Daoy (cell line): ENCODE data around the gene PIAS2. TPM values are rescaled to one million over a fixed set of nuclear protein-coding genes. Genes with fewer than 3 reads are reported as not detected.
A peak's percentile ranks its signal among the peaks of the same experiment; 100 is the strongest.

Source experiments
- DNase-seq: peaks from one replicate; pipeline ENCODE4 v3.0.0-alpha.2; 2015; ENCODE audit warnings: low read depth
- total RNA-seq: library from RNA; depleted of rRNA; stranded (reverse); fragments of >200 nt; shearing (Covaris generic); gene quantifications from 2 replicates; pipeline ENCODE4 v1.2.3, GENCODE V29; 2014; rRNA removed

PIAS2 gene
- total RNA-seq, 1 experiment from 2014 or later: 15.8 TPM

- DNase-seq: no peak
These were observed 152.7 kb downstream of the PIAS2 start for GRCh38 chr18:46764586-46764985.

DNA sequence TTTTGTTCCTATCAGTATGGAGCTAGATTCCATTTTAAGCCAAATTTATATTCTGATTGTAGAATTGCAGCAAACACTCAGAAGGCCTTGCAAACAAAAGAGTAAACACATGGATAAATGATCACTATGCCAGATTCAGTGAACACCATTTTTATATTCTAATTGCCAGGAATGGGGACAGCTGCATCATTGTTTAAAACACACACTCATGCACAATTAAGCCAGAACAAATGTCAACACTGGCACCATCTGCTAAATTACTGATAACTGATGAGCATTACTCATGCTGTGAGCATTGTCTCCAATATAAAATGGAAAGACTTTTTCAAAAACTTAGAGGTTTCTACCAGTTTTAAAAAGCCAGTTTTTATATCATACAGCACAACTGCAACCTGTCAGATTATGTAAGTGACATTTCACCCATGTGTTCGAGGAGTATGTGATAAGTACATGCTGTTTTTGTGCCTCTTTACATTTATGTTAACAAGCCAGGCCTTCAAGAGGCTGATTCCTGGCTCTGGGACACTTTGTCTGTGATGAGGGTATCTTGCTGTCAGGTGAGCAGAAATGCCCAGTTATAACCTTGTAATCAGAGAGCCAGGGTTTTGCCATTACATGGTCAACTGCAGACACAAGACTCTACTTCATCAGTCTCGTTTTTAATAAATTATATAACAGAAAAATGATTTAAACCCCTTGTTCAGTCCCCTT is 156.1 kb downstream of the PIAS2 start:
- no peak for DNase-seq

- no peak for DNase-seq
These were observed 157.4 kb downstream of the PIAS2 start for GRCh38 chr18:46759890-46760289.

DNA sequence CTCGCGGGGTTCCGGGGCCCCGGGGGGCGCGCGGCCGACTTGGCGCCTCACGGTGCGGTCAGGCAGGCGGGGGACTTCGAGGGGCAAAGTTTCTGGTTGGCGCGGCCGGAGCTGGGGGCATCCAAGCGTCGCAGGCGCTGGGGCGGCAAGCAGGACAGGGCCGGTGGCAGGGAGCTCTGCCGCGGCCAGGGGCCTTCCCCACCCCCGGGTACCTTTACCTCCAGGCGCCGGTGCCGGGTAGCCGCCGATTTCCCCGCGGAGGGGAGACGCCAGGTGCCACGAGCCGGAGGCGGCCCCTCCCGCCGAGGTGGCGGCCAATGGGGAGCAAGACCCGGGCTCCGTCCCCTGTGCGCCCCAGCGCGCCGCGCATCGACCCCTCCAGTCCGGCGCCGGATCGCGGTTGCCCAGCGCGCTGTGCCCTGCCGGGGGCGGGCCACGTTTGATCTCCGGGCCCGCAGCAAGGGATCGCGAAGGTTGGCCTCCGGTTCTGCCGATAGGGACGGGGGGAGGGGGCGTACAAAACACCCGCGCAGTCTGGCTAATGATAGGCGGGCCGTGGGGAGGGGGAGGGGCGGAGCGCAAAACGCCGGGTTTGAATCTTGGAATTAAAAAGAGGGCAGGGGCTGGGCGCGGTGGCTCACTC is 160.6 kb downstream of the PIAS2 start, which contains the start of gene ST8SIA5:
ST8SIA5 (minus strand) TSS at position 495 of the 643 bp plus-strand sequence. CDS start 545 bp downstream, outside the sequence.
- peak; percentile 32 for DNase-seq

DNA sequence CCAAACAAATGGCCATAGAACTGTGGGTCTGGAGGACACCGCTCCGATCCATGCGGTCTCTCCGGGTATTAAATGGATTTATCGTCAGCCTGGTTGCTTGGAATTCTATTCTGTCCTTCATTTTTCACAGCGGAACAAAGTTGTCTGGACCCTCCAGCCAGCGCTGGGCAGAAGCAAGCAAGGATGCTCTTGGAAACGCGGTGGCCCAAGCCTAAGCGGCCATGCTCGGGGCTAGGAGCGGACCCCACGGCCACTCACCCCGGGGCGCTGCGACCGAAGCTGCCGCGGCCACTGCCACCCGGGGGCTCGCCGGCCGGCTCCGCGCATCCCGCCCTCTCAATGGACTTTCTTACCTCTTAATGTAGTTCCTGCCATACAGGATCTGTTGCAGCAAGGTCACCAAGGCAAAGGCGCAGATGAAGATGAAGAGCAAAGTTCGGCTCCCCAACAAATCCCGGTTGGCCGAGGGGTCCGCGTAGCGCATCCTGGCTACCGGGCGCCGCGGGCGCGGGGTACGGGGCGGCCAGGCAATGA is 161.2 kb downstream of the PIAS2 start:
- DNase-seq: no peak

- DNase-seq: no peak
These were observed 161.8 kb downstream of the PIAS2 start for GRCh38 chr18:46755315-46756024.

- no peak for DNase-seq
These were observed 162.5 kb downstream of the PIAS2 start for GRCh38 chr18:46754661-46755292.

- DNase-seq: no peak
These were observed 163.1 kb downstream of the PIAS2 start for GRCh38 chr18:46754188-46754587.

Other genes starting within 250 kb of the PIAS2 start
- 0.03 and 0.40 TPM in 2 replicates for gene ST8SIA5, start 160.5 kb downstream of the PIAS2 start, total RNA-seq
- 0.98 and 3.7 TPM in 2 replicates for gene KATNAL2, start 95 bp upstream of the PIAS2 start, total RNA-seq
- gene ELOA2, start 118.1 kb upstream of the PIAS2 start, total RNA-seq: not detected in 2 replicates
- 12.1 and 22.9 TPM in 2 replicates for gene HDHD2, start 233.0 kb upstream of the PIAS2 start, total RNA-seq